GM10266 (cell line): ENCODE measurements around the gene PLAGL1.
"Not testable (repeated sequence)": the region's sequence is repeated elsewhere in the genome, so short reads cannot be mapped to it uniquely, and the experiment has no call there.

ENCODE experiments used
- DNase-seq: peaks from one replicate; pipeline ENCODE4 v3.0.0; 2012; ENCODE audit errors: extremely low spot score
- CTCF ChIP-seq: IDR thresholded peaks from 2 replicates; pipeline ENCODE4 v1.5.1; 2012; ENCODE audit warnings: mild to moderate bottlenecking, low read depth; ENCODE audit not compliant: control insufficient read depth, insufficient read depth; ENCODE audit errors: missing control alignments

The PLAGL1 gene

GRCh38 chr6:143936347-143936746 lies 71.7 kb downstream of the PLAGL1 start:
- TF ChIP-seq CTCF, result no peak
- no peak for DNase-seq

GRCh38 chr6:143934867-143935266 lies 73.2 kb downstream of the PLAGL1 start:
- no peak for TF ChIP-seq CTCF
- no peak for DNase-seq

- no peak for DNase-seq
- TF ChIP-seq CTCF, result no peak
These were observed 73.7 kb downstream of the PLAGL1 start for GRCh38 chr6:143934331-143934730.

- no peak for TF ChIP-seq CTCF
- DNase-seq, result no peak
These were observed 78.1 kb downstream of the PLAGL1 start for GRCh38 chr6:143929975-143930374.

GRCh38 chr6:143928853-143929252 lies 79.2 kb downstream of the PLAGL1 start:
- no peak for TF ChIP-seq CTCF
- DNase-seq, result no peak

GRCh38 chr6:143917026-143917425 lies 91.0 kb downstream of the PLAGL1 start:
- DNase-seq, result not testable (repeated sequence)

- DNase-seq, result no peak
- TF ChIP-seq CTCF, result no peak
These were observed 95.4 kb downstream of the PLAGL1 start for GRCh38 chr6:143912671-143913070.

- DNase-seq, result no peak
- no peak for TF ChIP-seq CTCF
These were observed 97.0 kb downstream of the PLAGL1 start for GRCh38 chr6:143911028-143911427.
